Ishikawa (cell line): Measurements from ENCODE around the gene GCC2.

Source experiments
- CEBPB ChIP-seq: IDR thresholded peaks from 2 replicates; pipeline ENCODE4 v1.6.1; 2012
- CREB1 ChIP-seq: IDR thresholded peaks from 2 replicates; pipeline ENCODE4 v1.6.1; 2012; ENCODE audit warnings: low read depth
- EGR1 ChIP-seq: IDR thresholded peaks from 2 replicates; pipeline ENCODE4 v1.6.1; 2012
- EP300 ChIP-seq: IDR thresholded peaks from 2 replicates; pipeline ENCODE4 v1.6.1; 2012; ENCODE audit warnings: borderline replicate concordance
- FOXM1 ChIP-seq: IDR thresholded peaks from 2 replicates; pipeline ENCODE4 v1.6.1; 2012; ENCODE audit warnings: low read depth, borderline replicate concordance
- NFIC ChIP-seq: IDR thresholded peaks from 2 replicates; pipeline ENCODE4 v1.6.1; 2012
- RAD21 ChIP-seq: IDR thresholded peaks from 2 replicates; pipeline ENCODE4 v1.6.1; 2012; ENCODE audit warnings: low read depth
- TAF1 ChIP-seq: IDR thresholded peaks from 2 replicates; pipeline ENCODE4 v1.6.1; 2012; ENCODE audit warnings: low read depth, mild to moderate bottlenecking
- TCF12 ChIP-seq: IDR thresholded peaks from 2 replicates; pipeline ENCODE4 v1.6.1; 2012; ENCODE audit warnings: low read depth
- TEAD4 ChIP-seq: IDR thresholded peaks from 2 replicates; pipeline ENCODE4 v1.6.1; 2012
- YY1 ChIP-seq: IDR thresholded peaks from 2 replicates; pipeline ENCODE4 v1.6.1; 2012; ENCODE audit warnings: low read depth
- ZBTB7A ChIP-seq: IDR thresholded peaks from 2 replicates; pipeline ENCODE4 v1.6.1; 2012; ENCODE audit warnings: low read depth
- TF ChIP-seq, protein P1 (sequence below): IDR thresholded peaks from 2 replicates; pipeline ENCODE4 v1.6.1; 2012; ENCODE audit warnings: low read depth, mild to moderate bottlenecking
- TF ChIP-seq, protein P2 (sequence below): IDR thresholded peaks from 2 replicates; pipeline ENCODE4 v1.6.1; 2012
- TF ChIP-seq, protein P3 (sequence below): IDR thresholded peaks from 2 replicates; pipeline ENCODE4 v1.6.1; 2012

GCC2 gene

DNA sequence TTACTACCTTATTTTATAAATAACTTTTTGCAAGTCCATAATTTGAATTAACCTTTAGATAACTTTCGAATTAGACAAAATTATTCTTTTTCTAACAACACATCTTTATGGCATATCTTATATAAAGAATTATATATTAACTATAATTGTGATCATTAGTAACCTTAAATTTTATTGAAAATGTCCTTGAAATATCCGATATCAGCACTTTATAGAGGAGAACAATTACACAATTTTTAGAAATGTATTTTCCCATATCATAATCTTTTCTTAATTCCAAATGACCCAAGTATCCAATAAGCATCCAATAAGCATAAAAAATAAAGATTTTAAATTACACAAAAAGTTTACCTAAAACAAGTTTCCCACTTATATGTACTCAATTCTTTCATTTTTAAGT, 7.3 kb upstream of the GCC2 start:
- TF ChIP-seq ZBTB7A (no peak), TCF12 (no peak), YY1 (no peak)
- TF ChIP-seq, protein P1, sequence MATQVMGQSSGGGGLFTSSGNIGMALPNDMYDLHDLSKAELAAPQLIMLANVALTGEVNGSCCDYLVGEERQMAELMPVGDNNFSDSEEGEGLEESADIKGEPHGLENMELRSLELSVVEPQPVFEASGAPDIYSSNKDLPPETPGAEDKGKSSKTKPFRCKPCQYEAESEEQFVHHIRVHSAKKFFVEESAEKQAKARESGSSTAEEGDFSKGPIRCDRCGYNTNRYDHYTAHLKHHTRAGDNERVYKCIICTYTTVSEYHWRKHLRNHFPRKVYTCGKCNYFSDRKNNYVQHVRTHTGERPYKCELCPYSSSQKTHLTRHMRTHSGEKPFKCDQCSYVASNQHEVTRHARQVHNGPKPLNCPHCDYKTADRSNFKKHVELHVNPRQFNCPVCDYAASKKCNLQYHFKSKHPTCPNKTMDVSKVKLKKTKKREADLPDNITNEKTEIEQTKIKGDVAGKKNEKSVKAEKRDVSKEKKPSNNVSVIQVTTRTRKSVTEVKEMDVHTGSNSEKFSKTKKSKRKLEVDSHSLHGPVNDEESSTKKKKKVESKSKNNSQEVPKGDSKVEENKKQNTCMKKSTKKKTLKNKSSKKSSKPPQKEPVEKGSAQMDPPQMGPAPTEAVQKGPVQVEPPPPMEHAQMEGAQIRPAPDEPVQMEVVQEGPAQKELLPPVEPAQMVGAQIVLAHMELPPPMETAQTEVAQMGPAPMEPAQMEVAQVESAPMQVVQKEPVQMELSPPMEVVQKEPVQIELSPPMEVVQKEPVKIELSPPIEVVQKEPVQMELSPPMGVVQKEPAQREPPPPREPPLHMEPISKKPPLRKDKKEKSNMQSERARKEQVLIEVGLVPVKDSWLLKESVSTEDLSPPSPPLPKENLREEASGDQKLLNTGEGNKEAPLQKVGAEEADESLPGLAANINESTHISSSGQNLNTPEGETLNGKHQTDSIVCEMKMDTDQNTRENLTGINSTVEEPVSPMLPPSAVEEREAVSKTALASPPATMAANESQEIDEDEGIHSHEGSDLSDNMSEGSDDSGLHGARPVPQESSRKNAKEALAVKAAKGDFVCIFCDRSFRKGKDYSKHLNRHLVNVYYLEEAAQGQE, result no peak

DNA sequence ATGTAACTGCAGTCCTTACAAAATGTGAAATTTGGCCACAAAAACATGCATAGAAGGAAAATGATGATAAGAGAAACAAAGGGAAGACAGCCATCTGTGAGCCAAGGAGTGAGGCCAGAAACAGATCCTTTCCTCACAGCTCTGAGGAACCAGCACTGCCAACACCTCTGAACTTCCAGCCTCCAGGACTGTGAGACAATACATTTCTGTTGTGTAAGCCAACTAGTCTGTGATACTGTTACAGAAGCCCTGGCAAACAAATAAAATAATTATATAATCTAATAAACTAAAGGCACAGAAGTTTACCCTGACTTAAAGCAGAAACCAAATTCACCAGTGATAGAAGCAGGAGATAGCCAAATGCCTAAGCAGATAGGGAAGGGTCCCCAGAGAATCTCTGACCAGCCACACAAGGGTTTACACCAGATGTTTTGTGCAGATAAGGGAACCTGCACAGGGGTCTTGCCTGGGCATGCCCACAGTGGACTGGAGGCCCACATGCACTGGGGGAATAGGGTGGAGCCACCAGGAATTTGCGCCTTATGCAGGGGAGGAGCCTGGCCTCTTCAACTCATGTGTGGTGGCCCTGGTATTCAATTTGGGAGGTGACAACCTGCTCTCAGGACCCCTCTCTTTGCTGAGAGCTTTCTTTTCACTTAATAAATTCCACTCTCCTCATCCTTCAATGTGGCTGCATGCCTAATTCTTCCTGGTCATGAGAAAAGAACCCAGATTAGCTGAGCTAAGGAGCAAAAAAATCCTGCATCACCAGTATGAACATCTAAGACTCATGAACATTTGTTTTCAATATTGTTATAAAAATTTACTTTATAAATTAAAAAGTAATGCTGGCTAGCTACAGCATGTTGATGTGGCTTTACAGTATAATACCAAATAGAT, 3.8 kb upstream of the GCC2 start:
- TF ChIP-seq YY1 (no peak), TCF12 (no peak), NFIC (no peak), FOXM1 (no peak), RAD21 (no peak), ZBTB7A (no peak), TAF1 (no peak), EGR1 (no peak), EP300 (no peak), TEAD4 (no peak), CEBPB (no peak), CREB1 (no peak)
- TF ChIP-seq, protein P2, sequence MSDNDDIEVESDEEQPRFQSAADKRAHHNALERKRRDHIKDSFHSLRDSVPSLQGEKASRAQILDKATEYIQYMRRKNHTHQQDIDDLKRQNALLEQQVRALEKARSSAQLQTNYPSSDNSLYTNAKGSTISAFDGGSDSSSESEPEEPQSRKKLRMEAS, result no peak
- TF ChIP-seq, protein P1, result no peak
- TF ChIP-seq, protein P3, sequence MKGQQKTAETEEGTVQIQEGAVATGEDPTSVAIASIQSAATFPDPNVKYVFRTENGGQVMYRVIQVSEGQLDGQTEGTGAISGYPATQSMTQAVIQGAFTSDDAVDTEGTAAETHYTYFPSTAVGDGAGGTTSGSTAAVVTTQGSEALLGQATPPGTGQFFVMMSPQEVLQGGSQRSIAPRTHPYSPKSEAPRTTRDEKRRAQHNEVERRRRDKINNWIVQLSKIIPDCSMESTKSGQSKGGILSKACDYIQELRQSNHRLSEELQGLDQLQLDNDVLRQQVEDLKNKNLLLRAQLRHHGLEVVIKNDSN, result no peak

DNA sequence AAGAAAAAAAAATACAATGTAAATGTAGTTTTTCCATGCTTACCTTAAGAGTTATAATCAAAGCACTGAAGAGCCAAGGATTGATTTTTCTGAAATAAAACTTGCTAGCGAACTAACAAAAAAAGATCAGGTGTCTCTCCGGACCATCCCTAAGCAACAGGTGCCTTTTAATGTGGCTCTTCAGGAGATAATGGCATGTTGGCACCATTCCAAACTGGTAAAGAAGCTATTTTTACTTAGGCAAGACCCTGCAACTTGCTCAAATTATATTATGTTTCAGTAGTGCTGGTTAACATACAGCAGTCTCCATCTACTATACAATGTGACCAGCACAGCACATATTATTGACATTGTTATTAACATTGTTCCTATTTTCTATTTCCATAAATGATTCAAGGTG, 2.3 kb upstream of the GCC2 start:
- TF ChIP-seq ZBTB7A, result no peak
- no peak for TF ChIP-seq EP300
- no peak for TF ChIP-seq CEBPB
- no peak for TF ChIP-seq TCF12
- no peak for TF ChIP-seq YY1
- TF ChIP-seq, protein P1, result no peak
- no peak for TF ChIP-seq EGR1
- TF ChIP-seq, protein P2, result no peak
- no peak for TF ChIP-seq TAF1
- TF ChIP-seq, protein P3, result no peak
- TF ChIP-seq FOXM1, result no peak
- TF ChIP-seq RAD21, result no peak
- no peak for TF ChIP-seq NFIC
- no peak for TF ChIP-seq TEAD4
- TF ChIP-seq CREB1, result no peak

DNA sequence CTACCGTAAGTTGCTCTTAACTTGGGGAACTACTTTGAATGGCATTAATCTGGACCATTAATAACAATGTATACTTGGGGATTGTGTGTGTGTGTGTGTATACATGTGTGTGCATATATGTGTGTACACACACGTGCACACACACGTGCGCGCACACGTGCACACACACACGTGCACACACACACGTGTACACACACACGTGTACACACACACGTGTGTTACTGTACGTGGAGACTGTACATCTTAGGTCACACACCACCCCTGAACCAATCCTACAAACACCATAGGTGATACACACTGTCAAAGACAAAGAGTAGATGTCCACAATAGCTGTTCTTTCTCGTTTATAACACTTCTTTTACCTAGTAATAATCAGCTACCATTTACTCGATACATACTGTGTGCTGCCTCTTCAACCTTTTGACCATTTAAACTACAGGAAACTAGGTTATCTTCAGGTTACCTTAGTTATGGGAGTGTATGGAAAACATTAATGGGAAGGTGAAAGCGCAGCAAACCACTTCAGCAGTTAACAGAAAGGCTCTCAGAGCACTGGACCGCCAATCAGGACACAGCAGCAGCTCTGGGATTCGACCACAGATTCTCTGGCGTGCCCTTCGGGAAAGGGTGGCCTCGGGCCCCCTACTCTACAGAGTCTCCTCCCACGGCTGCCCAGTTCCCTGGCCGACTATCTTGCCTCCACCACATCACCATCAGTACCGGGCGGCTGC, 894 bp upstream of the GCC2 start:
- TF ChIP-seq CREB1 (no peak), TEAD4 (no peak), EP300 (no peak), EGR1 (no peak)
